ENCODE data around the gene SKIDA1.

Gene SKIDA1

GRCh38 chr10:21499701-21500577, 25.5 kb downstream of the SKIDA1 start:
- DNase-seq = no peak

- DNase-seq = no peak
These were observed 26.5 kb downstream of the SKIDA1 start for GRCh38 chr10:21498986-21499385.

GRCh38 chr10:21498377-21498776, 27.1 kb downstream of the SKIDA1 start:
- DNase-seq = no peak

- DNase-seq = no peak
These were observed 28.2 kb downstream of the SKIDA1 start for GRCh38 chr10:21497177-21497807.

GRCh38 chr10:21496343-21497176, 28.9 kb downstream of the SKIDA1 start:
- DNase-seq = peak; percentile 46

- DNase-seq = peak; percentile 79
These were observed 29.6 kb downstream of the SKIDA1 start for GRCh38 chr10:21495752-21496342.

- DNase-seq = no peak
These were observed 30.3 kb downstream of the SKIDA1 start for GRCh38 chr10:21495002-21495751.

GRCh38 chr10:21494191-21495001, 31.1 kb downstream of the SKIDA1 start:
- DNase-seq = no peak

GRCh38 chr10:21493784-21494183, 31.7 kb downstream of the SKIDA1 start:
- DNase-seq = no peak

GRCh38 chr10:21492421-21492820, 33.1 kb downstream of the SKIDA1 start:
- no peak for DNase-seq

GRCh38 chr10:21490711-21491105, 34.8 kb downstream of the SKIDA1 start:
- no peak for DNase-seq

GRCh38 chr10:21490028-21490710, 35.3 kb downstream of the SKIDA1 start:
- DNase-seq = no peak

- no peak for DNase-seq
These were observed 36.5 kb downstream of the SKIDA1 start for GRCh38 chr10:21488957-21489446.

- no peak for DNase-seq
These were observed 37.1 kb downstream of the SKIDA1 start for GRCh38 chr10:21488246-21488956.

- DNase-seq = no peak
These were observed 37.9 kb downstream of the SKIDA1 start for GRCh38 chr10:21487416-21488180.

GRCh38 chr10:21482821-21483220, 42.7 kb downstream of the SKIDA1 start:
- no peak for DNase-seq

GRCh38 chr10:21481407-21481806, 44.1 kb downstream of the SKIDA1 start:
- DNase-seq = no peak

GRCh38 chr10:21479570-21480315, 45.7 kb downstream of the SKIDA1 start:
- no peak for DNase-seq

Data from effector CD4-positive, alpha-beta T cell (primary cell).